GM12872 (cell line): ENCODE results near the gene KCNG4.

Experiments used
- CTCF ChIP-seq: IDR thresholded peaks from 3 replicates; pipeline ENCODE4 v1.5.1; 2011; ENCODE audit warnings: low read depth, mild to moderate bottlenecking, low read length, moderate library complexity; ENCODE audit not compliant: insufficient read depth

KCNG4 gene, protein sequence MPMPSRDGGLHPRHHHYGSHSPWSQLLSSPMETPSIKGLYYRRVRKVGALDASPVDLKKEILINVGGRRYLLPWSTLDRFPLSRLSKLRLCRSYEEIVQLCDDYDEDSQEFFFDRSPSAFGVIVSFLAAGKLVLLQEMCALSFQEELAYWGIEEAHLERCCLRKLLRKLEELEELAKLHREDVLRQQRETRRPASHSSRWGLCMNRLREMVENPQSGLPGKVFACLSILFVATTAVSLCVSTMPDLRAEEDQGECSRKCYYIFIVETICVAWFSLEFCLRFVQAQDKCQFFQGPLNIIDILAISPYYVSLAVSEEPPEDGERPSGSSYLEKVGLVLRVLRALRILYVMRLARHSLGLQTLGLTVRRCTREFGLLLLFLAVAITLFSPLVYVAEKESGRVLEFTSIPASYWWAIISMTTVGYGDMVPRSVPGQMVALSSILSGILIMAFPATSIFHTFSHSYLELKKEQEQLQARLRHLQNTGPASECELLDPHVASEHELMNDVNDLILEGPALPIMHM

GRCh38 chr16:84239909-84240308 is at the start of gene KCNG4:
KCNG4 (minus strand) TSS chr16:84240012; CDS start chr16:84237485, 2,527 bp downstream.
- no peak for TF ChIP-seq CTCF

DNA sequence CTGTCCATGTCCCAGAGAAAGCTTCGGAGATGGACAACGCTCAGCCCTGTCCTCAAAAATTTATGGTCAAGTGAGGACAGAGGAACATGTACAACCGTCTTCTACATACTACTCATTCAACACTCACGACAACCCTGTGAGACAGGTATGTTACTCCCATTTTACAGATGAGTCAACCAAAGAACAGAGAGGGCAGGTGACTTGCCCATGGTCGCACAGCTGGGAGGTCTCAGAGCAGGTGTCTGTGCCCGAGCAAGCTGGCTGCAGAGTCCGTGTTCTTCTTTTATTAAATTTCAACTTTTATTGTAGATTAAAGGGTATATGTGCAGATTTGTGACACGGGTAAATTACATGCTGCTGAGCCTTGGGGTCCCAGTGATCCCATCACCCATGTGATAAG is 49.1 kb upstream of the KCNG4 start:
- no peak for TF ChIP-seq CTCF

DNA sequence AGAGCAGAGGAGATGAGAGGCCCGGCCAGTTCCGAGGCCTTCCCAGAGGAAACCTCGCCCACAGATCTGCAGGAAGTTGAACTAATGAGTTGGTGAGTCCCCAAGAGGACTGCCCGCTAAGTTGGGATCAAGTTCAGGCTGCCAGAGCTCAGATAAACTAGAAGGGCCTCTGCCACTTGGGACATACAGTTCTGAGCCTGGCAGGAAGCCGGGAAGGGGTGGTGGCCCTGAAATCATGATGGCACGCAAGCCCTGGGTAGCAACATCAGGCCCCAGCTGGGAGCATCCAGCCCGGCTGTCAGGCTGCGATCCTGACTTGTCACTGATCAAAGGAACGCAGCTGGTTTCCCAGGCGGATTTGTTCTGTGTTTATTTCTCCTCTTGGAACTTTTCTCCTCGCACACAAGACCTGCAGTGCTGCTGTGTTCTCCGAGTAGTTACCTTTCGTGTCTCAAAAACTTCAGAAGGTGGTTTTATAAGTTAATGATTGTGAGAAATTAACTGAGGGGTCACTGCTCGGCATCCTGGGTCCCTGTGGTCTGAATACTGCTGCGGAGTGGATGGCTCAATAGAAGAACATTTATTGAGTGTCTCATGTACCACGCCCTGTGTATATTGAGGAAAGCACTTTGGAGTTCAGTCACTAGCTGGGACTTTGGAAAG is 46.9 kb upstream of the KCNG4 start:
- no peak for TF ChIP-seq CTCF

DNA sequence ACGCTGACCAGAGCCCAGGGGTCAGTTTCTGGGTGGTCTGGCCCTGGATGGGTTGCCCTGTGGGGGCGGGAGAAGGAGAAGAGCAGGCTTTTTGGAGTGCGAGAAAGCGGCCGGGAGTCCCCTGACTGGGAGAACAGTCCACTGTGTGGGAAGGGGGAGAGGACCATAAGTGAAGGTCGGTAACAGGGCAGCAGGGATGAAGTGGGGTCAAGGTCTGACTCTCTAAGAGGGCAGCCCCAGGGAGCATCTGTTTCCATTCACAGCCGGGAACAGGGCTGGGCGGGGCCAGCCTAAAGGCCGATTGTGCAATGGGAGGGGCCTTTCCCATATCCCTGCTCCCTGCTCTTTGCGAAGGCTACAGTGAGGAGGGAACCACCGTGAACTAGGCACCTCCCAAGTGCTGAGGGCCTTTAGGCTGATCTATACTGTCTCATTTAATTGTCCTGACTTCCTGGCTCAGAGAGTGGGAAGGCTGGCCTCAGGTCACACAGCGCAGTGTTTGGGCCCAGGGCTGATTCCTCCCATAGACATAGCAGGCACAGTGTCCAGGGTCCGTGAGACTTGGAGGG is 44.4 kb upstream of the KCNG4 start:
- no peak for TF ChIP-seq CTCF

GRCh38 chr16:84283314-84284153 is 43.7 kb upstream of the KCNG4 start:
- no peak for TF ChIP-seq CTCF

DNA sequence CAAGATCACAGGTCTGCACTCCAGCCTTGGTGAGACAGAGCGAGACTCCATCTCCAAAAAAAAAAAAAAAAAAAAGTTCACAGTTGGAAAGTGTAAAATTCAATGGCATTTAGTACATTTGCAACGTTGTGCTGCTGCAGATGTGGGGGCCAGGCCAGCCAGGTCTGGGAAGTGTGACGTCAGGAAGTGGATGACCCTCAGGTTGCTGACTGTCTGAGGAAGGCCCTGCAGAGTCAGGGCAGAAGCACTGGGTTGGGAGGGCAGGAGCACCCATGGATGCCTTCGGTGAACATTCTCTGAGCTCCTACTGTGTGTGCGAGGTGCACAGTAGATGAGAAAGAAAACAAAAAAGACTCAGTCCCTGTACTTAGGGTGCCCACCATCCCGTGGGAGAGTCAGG is 42.7 kb upstream of the KCNG4 start:
- TF ChIP-seq CTCF, result no peak
